Natural killer cell (primary cell): ENCODE results near the gene ANXA2R. TPM values are rescaled to one million over a fixed set of nuclear protein-coding genes. Genes with fewer than 3 reads are reported as not detected.

Experiments
- ATAC-seq, 3 donors: fragments of 150-1000 bp in 2 of 3; fragments of 200-7000 bp in 1 of 3; cut with Tn5 transposase; 1 replicate in 1 of 3; 2 replicates in 2 of 3; pipeline ENCODE4 v1.10.0; 2021; ENCODE audit warnings: mild to moderate bottlenecking in 2 of 3, moderate library complexity in 2 of 3
- DNase-seq, 2 donors: peaks; one replicate each; pipeline versions ENCODE4 v3.0.0 to v3.0.0-alpha.2; 2013 to 2021; ENCODE audit warnings: mixed read lengths in 1 of 2
- H3K27ac ChIP-seq: one replicate; pipeline ENCODE4 v1.5.1; 2013; ENCODE audit warnings: mild to moderate bottlenecking, low read length
- H3K27me3 ChIP-seq: one replicate; pipeline ENCODE4 v1.6.1; 2013; ENCODE audit warnings: low read length; ENCODE audit not compliant: control insufficient read depth, insufficient read depth
- H3K36me3 ChIP-seq: one replicate; pipeline ENCODE4 v1.6.1; 2013; ENCODE audit warnings: low read length; ENCODE audit not compliant: control insufficient read depth, insufficient read depth
- H3K4me1 ChIP-seq: one replicate; pipeline ENCODE4 v1.6.1; 2013; ENCODE audit warnings: low read length; ENCODE audit not compliant: control insufficient read depth, insufficient read depth
- H3K4me3 ChIP-seq: one replicate; pipeline ENCODE4 v1.5.1; 2013; ENCODE audit warnings: low read length
- H3K9me3 ChIP-seq: one replicate; pipeline ENCODE4 v1.6.1; 2013; ENCODE audit warnings: low read length; ENCODE audit not compliant: control insufficient read depth, insufficient read depth
- H3K27ac Mint-ChIP-seq, 2 donors: one replicate each; pipeline ENCODE4 v1.8.0; 2022; ENCODE audit warnings: mild to moderate bottlenecking in 2 of 2, mixed read lengths in 2 of 2, moderate library complexity in 1 of 2
- H3K27me3 Mint-ChIP-seq, 2 donors: one replicate each; pipeline ENCODE4 v1.8.0; 2022; ENCODE audit warnings: low read depth in 2 of 2, mixed read lengths in 2 of 2
- H3K36me3 Mint-ChIP-seq: one replicate; pipeline ENCODE4 v1.8.0; 2022; ENCODE audit warnings: mixed read lengths
- H3K4me1 Mint-ChIP-seq, 2 donors: one replicate each; pipeline ENCODE4 v1.8.0; 2022; ENCODE audit warnings: mixed read lengths in 2 of 2
- H3K4me3 Mint-ChIP-seq: one replicate; pipeline ENCODE4 v1.8.0; 2022; ENCODE audit warnings: mild to moderate bottlenecking, moderate library complexity, mixed read lengths
- H3K9me3 Mint-ChIP-seq, 2 donors: one replicate each; pipeline ENCODE4 v1.8.0; 2022; ENCODE audit warnings: mixed read lengths in 2 of 2
- WGBS: methylation state at CpG from one replicate; pipeline ENCODE4 v1.1.7; 2013; ENCODE audit warnings: missing lambda C conversion rate; ENCODE audit not compliant: insufficient coverage; 5-methylcytosine and 5-hydroxymethylcytosine counted together
- intact Hi-C: fragments of 100-400 bp; cut with micrococcal nuclease; formaldehyde crosslinking; loops from one replicate; pipeline ENCODE4 v1.14.2; 2022
- total RNA-seq, 4 donors: library from RNA; stranded (reverse); fragments of 120-200 nt in 1 of 4; gene quantifications; one replicate each; pipeline versions ENCODE4 v1.2.3 to v1.2.4, GENCODE V29; 2013 to 2022
- TF ChIP-seq, protein P1 (sequence below): fragments of 200-600 bp; IDR thresholded peaks from one replicate; pipeline ENCODE4 v1.8.0; 2022; ENCODE audit warnings: antibody characterized with exemption

Gene ANXA2R
- total RNA-seq, 3 donors from 2014 or later (not counting 1 experiment from before 2014, with no cell fraction given), result 34.3 to 55.2 (median 38.0) TPM

DNA sequence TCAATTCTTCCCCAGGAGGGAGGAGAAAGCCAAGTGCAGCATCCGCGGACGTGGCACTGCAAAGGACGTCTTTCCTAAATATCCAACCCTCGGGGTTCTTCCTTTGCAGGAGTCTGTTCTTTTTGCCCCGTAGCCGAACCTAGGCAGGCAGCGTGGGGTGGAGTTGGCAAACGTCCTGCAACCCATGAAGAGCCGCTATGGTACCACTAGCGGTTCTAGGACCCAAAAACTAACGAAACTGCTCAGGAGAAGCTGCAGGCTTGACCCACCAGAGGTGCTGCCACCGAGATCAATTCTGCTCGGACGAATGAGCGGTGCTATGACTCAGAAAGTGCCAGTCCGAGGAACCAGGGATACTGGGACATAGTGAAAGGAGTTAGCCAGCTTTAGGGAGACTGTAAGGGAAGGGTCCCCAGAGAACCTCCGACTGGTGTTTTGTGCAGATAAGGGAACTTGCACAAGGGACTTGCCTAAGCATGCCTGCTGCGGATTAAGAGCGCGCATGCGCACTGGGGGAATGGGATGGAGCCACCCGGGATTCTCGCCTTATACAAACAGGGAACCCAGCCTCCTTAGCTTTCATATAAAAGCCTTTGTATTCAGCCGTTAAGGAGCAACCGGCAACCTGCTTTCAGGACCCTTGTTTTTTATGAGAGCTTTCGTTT lies 32.7 kb downstream of the ANXA2R start:
- H3K9me3 ChIP-seq, result no peaks in the 10 kb centered on the region
- 5% methylated on average over 27 of the region's 27 CpGs for WGBS
- DNase-seq (peak; percentile 73 to 92), ATAC-seq (peak; percentile 30 to 43 (median 34))
- Mint-ChIP-seq H3K36me3 (no peaks in the 10 kb centered on the region), H3K4me3 (peak overlapping the region; percentile 89), H3K27ac (peak overlapping the region; percentile 99 to 100), H3K4me1 (peaks cover 27 to 49% of the 10 kb centered on the region in 2 donors), H3K9me3 (no peaks in the 10 kb centered on the region), H3K27me3 (no peaks in the 10 kb centered on the region)
- intact Hi-C loops, result loop anchor here (1.0 to 2.0 kb wide), 2 partner anchors 12 to 13 kb away; no protein-coding TSS in a partner anchor
- TF ChIP-seq, protein P1, sequence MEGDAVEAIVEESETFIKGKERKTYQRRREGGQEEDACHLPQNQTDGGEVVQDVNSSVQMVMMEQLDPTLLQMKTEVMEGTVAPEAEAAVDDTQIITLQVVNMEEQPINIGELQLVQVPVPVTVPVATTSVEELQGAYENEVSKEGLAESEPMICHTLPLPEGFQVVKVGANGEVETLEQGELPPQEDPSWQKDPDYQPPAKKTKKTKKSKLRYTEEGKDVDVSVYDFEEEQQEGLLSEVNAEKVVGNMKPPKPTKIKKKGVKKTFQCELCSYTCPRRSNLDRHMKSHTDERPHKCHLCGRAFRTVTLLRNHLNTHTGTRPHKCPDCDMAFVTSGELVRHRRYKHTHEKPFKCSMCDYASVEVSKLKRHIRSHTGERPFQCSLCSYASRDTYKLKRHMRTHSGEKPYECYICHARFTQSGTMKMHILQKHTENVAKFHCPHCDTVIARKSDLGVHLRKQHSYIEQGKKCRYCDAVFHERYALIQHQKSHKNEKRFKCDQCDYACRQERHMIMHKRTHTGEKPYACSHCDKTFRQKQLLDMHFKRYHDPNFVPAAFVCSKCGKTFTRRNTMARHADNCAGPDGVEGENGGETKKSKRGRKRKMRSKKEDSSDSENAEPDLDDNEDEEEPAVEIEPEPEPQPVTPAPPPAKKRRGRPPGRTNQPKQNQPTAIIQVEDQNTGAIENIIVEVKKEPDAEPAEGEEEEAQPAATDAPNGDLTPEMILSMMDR, result no peak
- H3K27me3 ChIP-seq, result no peaks in the 10 kb centered on the region
- peaks cover 36% of the 10 kb centered on the region for H3K4me1 ChIP-seq
- H3K4me3 ChIP-seq, result peak overlapping the region; percentile 81
- no peaks in the 10 kb centered on the region for H3K36me3 ChIP-seq
- H3K27ac ChIP-seq, result peak overlapping the region; percentile 88

DNA sequence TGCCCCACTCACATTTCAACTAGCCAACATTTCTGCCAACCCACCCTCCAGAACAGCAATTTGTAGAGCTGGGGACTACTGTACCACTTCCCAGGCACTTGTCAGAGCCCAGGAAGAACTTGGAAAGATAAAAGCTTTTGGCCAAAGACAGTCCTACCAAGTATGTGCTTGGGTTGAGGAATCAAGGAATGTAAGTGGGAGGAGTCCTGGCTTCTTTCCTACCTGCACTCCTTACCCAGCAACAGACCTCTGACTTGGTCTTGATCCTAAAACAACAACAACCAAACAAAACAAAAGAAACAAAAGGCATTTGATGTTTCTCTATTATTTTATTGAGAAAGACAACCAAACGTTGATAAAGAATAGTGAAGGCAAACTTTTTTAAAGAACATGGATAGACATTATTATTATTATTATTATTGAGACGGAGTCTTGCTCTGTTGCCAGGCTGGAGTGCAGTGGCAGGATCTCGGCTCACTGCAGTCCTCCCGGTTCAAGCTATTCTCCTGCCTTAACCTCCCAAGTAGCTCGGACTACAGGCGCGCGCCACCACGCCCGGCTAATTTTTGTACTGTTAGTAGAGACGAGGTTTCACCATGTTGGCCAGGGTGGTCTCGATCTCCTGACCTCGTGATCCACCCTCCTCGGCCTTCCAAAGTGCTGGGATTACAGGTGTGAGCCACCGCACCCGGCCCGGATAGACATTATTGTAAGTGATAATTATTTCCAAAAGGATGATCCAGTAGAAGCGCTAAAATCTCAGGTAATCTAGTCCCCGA lies 33.5 kb downstream of the ANXA2R start:
- 86% methylated on average over 17 of the region's 19 CpGs for WGBS
- H3K36me3 Mint-ChIP-seq, result no peaks in the 10 kb centered on the region
- no peaks in the 10 kb centered on the region for H3K9me3 Mint-ChIP-seq
- peak overlapping the region; percentile 81 for H3K4me3 ChIP-seq
- peaks cover under 1% of the 10 kb centered on the region for H3K27me3 ChIP-seq
- no peaks in the 10 kb centered on the region for H3K9me3 ChIP-seq
- DNase-seq (no peak), ATAC-seq (no peak)
- TF ChIP-seq, protein P1, result no peak
- peaks cover 36% of the 10 kb centered on the region for H3K4me1 ChIP-seq
- no peaks in the 10 kb centered on the region for H3K36me3 ChIP-seq
- H3K27ac ChIP-seq, result peak overlapping the region; percentile 88
- intact Hi-C loops, result loop anchor here (1.0 to 2.0 kb wide), 2 partner anchors 11 to 14 kb away; no protein-coding TSS in a partner anchor
- peaks cover under 1 to 2% of the 10 kb centered on the region in 2 donors for H3K27me3 Mint-ChIP-seq
- H3K4me1 Mint-ChIP-seq, result peaks cover 27 to 49% of the 10 kb centered on the region in 2 donors
- H3K4me3 Mint-ChIP-seq, result peak overlapping the region; percentile 89
- H3K27ac Mint-ChIP-seq, result peak overlapping the region; percentile 99 to 100

DNA sequence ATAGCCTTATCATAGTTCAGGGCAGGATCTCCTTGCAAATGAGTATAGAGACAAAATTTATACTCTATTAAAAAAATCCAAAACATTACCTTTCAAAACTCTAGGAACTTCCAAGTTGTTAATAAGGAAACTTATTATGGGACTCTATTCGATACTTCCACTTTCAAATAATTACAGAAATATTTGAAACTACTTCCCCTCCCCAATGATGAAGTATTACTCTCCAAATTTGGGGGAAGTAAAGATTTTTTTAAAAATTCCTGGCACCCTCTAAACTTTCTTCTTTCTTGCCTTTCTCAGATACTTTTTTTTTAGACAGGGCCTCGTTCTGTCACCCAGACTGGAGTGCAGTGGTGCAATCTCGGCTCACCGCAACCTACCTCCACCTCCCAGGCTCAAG lies 35.1 kb downstream of the ANXA2R start:
- H3K4me1 Mint-ChIP-seq, result peaks cover 23 to 41% of the 10 kb centered on the region in 2 donors
- TF ChIP-seq, protein P1, result no peak
- Histone ChIP-seq H3K4me3 (no peak overlapping the region), H3K27ac (no peak overlapping the region), H3K4me1 (peaks cover 28% of the 10 kb centered on the region), H3K27me3 (peaks cover 11% of the 10 kb centered on the region), H3K9me3 (no peaks in the 10 kb centered on the region), H3K36me3 (no peaks in the 10 kb centered on the region)
- intact Hi-C loops, result no loop called here
- H3K36me3 Mint-ChIP-seq, result no peaks in the 10 kb centered on the region
- WGBS, result 100% methylated on average over 3 of the region's 4 CpGs
- H3K4me3 Mint-ChIP-seq, result no peak overlapping the region
- peaks cover 13 to 15% of the 10 kb centered on the region in 2 donors for H3K27me3 Mint-ChIP-seq
- H3K27ac Mint-ChIP-seq, result no peak overlapping the region
- DNase-seq (no peak), ATAC-seq (no peak)
- no peaks in the 10 kb centered on the region for H3K9me3 Mint-ChIP-seq
